IPS-20b (cell line): ENCODE results near the gene KCNQ1.

Experiments used
- H3K27ac ChIP-seq: one replicate; pipeline ENCODE4 v1.5.1; 2013; ENCODE audit warnings: low read length
- H3K27me3 ChIP-seq: 2 replicates; pipeline ENCODE4 v1.6.1; 2013; ENCODE audit warnings: mild to moderate bottlenecking, low read length, inconsistent platforms; ENCODE audit not compliant: insufficient read depth
- H3K36me3 ChIP-seq: 2 replicates; pipeline ENCODE4 v1.6.1; 2013; ENCODE audit warnings: low read depth, mild to moderate bottlenecking, inconsistent platforms, low read length, moderate library complexity; ENCODE audit not compliant: insufficient read depth
- H3K4me1 ChIP-seq: 2 replicates; pipeline ENCODE4 v1.6.1; 2013; ENCODE audit warnings: mild to moderate bottlenecking, control low read depth, inconsistent platforms, low read length, moderate library complexity; ENCODE audit not compliant: insufficient read depth
- H3K4me3 ChIP-seq: 2 replicates; pipeline ENCODE4 v1.5.1; 2013; ENCODE audit warnings: mild to moderate bottlenecking, low read length, inconsistent platforms
- H3K9ac ChIP-seq: 2 replicates; pipeline ENCODE4 v1.6.1; 2013; ENCODE audit warnings: low read depth, mild to moderate bottlenecking, inconsistent platforms, low read length, moderate library complexity
- H3K9me3 ChIP-seq: 2 replicates; pipeline ENCODE4 v1.6.1; 2013; ENCODE audit warnings: mild to moderate bottlenecking, low read depth, low read length, inconsistent platforms; ENCODE audit not compliant: insufficient read depth

KCNQ1 gene

GRCh38 chr11:2709429-2709828, 264.6 kb downstream of the KCNQ1 start:
- H3K9me3 ChIP-seq = peaks cover 14% of the 10 kb centered on the region
- peaks cover 98% of the 10 kb centered on the region for H3K27me3 ChIP-seq
- H3K27ac ChIP-seq = no peak overlapping the region
- no peak overlapping the region for H3K9ac ChIP-seq
- no peak overlapping the region for H3K4me3 ChIP-seq
- no peaks in the 10 kb centered on the region for H3K36me3 ChIP-seq
- no peaks in the 10 kb centered on the region; the same call in 1 of the 2 replicates for H3K4me1 ChIP-seq

- H3K4me3 ChIP-seq = no peak overlapping the region
- no peak overlapping the region for H3K9ac ChIP-seq
- H3K27me3 ChIP-seq = peaks cover 98% of the 10 kb centered on the region
- no peaks in the 10 kb centered on the region for H3K36me3 ChIP-seq
- H3K4me1 ChIP-seq = no peaks in the 10 kb centered on the region; the same call in 1 of the 2 replicates
- peaks cover 14% of the 10 kb centered on the region for H3K9me3 ChIP-seq
- H3K27ac ChIP-seq = no peak overlapping the region
These were observed 266.4 kb downstream of the KCNQ1 start for GRCh38 chr11:2711161-2711560.

GRCh38 chr11:2713094-2713493, 268.3 kb downstream of the KCNQ1 start:
- H3K4me1 ChIP-seq = peaks cover 4% of the 10 kb centered on the region; the same call in 1 of the 2 replicates
- H3K36me3 ChIP-seq = no peaks in the 10 kb centered on the region
- H3K4me3 ChIP-seq = no peak overlapping the region
- peaks cover 98% of the 10 kb centered on the region for H3K27me3 ChIP-seq
- H3K27ac ChIP-seq = no peak overlapping the region
- no peak overlapping the region for H3K9ac ChIP-seq
- H3K9me3 ChIP-seq = peaks cover 14% of the 10 kb centered on the region

DNA sequence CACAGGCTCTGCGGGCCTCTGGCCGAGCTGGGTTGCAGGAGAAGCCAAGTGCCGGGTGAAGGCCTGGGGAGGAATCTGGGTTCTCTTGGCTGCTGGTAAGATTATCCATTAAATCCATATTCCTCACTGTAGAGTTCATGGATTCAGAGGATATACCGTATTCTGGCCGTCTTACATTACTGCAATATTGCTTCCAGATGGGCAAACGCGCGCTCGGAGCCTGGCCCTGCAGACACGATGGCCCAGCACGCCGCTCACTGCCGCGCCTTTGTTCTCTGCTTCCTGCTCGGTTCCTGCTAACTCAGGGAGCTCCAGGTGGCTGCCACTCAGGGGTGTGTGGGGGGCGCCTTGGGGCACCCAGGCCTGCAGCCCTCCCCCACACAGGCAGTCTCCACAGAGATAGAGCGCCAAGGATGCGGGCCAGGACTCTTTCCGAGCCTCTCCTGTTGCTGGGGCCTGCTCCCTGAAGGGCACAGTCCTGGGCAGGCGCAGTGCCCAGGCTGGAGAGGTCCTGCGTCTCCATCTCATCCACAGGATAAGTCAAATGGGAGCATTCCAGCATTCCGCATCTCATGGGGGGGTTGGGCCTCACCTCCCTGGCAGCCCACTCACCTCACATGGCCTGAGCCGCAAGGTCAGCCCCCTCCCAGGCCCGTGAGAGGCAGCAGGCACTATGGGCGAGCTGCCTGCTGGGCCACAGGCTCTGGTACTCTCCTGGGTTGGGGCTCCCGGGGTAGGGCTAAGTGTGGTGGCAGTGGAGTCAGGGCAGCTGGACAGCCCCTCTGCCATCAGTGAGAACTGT, 269.1 kb downstream of the KCNQ1 start:
- Histone ChIP-seq H3K36me3 (no peaks in the 10 kb centered on the region), H3K27ac (no peak overlapping the region), H3K27me3 (peaks cover 98% of the 10 kb centered on the region), H3K4me3 (no peak overlapping the region), H3K4me1 (peaks cover 11% of the 10 kb centered on the region), H3K9me3 (peaks cover 14% of the 10 kb centered on the region), H3K9ac (no peak overlapping the region)

DNA sequence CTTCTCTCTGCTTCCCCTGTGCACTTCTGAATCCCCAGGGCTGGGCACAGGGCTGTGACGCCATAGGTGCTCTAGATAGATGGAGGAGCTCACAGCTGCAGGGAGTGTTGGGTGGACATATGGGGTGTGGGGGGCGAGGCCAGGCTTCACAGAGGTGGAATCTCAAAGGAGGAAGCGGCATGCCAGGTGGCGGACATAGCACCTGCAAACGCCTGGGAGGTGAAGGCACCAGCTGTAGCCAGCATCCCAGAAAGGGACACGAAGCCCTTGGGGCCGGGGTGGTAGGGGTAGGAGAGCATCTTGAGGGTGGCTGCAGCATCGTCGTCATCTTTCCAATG, 269.6 kb downstream of the KCNQ1 start:
- Histone ChIP-seq H3K4me1 (peaks cover 15% of the 10 kb centered on the region), H3K9ac (no peak overlapping the region), H3K9me3 (peaks cover 14% of the 10 kb centered on the region), H3K4me3 (no peak overlapping the region), H3K27ac (no peak overlapping the region), H3K36me3 (no peaks in the 10 kb centered on the region), H3K27me3 (peaks cover 99% of the 10 kb centered on the region)

- Histone ChIP-seq H3K27ac (no peak overlapping the region), H3K27me3 (peaks cover 99% of the 10 kb centered on the region), H3K36me3 (no peaks in the 10 kb centered on the region), H3K9me3 (peaks cover 14% of the 10 kb centered on the region), H3K4me1 (peaks cover 17% of the 10 kb centered on the region), H3K9ac (no peak overlapping the region), H3K4me3 (no peak overlapping the region)
These were observed 270.1 kb downstream of the KCNQ1 start for GRCh38 chr11:2714871-2715270.

- H3K4me1 ChIP-seq = peaks cover 21% of the 10 kb centered on the region
- H3K9ac ChIP-seq = no peak overlapping the region
- peaks cover 100% of the 10 kb centered on the region for H3K27me3 ChIP-seq
- H3K27ac ChIP-seq = no peak overlapping the region
- no peak overlapping the region for H3K4me3 ChIP-seq
- H3K36me3 ChIP-seq = no peaks in the 10 kb centered on the region
- H3K9me3 ChIP-seq = peaks cover 6% of the 10 kb centered on the region
These were observed 271.0 kb downstream of the KCNQ1 start for GRCh38 chr11:2715716-2716350.

DNA sequence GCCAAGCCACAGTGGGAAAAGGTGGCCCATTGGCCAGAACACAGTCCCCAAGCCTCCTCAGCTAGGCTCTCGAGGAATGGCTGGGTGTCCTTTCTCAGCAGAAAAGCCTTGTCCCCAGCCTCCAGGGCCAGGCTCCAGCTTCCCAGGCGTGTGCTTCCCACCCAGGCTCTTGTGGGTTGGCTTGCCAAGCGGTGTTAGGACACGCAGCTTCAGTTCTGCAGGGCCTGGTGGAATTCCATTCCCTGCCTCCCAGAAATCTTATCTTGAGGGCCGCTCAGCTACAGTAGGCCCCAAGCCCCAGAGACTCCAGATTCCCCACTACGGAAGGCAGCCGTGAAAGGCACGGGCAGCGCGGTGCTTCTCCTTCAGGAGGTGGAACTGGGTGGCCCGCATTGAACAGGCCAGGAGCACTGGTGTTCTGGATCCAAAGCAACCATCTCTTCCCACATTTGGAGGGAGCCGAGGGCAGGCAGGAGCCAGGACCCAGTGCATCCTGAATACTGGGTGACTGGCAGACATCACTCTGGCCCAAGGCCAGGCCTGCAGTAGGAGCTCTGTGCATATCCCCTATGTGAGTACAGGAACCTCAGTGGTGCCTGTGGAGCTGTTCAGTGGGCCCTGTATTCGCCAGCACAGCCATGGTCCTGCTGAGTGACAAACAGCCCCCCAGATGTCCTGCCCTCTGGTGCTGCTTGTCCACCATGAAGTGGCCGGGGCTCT, 271.7 kb downstream of the KCNQ1 start:
- no peak overlapping the region for H3K27ac ChIP-seq
- H3K4me3 ChIP-seq = no peak overlapping the region
- no peaks in the 10 kb centered on the region for H3K9me3 ChIP-seq
- no peaks in the 10 kb centered on the region for H3K36me3 ChIP-seq
- H3K9ac ChIP-seq = no peak overlapping the region
- H3K27me3 ChIP-seq = peaks cover 100% of the 10 kb centered on the region
- peaks cover 28% of the 10 kb centered on the region for H3K4me1 ChIP-seq

- Histone ChIP-seq H3K36me3 (no peaks in the 10 kb centered on the region), H3K9ac (no peak overlapping the region), H3K27ac (no peak overlapping the region), H3K4me1 (peaks cover 30% of the 10 kb centered on the region), H3K9me3 (no peaks in the 10 kb centered on the region), H3K4me3 (no peak overlapping the region), H3K27me3 (peaks cover 100% of the 10 kb centered on the region)
These were observed 272.9 kb downstream of the KCNQ1 start for GRCh38 chr11:2717561-2718325.

DNA sequence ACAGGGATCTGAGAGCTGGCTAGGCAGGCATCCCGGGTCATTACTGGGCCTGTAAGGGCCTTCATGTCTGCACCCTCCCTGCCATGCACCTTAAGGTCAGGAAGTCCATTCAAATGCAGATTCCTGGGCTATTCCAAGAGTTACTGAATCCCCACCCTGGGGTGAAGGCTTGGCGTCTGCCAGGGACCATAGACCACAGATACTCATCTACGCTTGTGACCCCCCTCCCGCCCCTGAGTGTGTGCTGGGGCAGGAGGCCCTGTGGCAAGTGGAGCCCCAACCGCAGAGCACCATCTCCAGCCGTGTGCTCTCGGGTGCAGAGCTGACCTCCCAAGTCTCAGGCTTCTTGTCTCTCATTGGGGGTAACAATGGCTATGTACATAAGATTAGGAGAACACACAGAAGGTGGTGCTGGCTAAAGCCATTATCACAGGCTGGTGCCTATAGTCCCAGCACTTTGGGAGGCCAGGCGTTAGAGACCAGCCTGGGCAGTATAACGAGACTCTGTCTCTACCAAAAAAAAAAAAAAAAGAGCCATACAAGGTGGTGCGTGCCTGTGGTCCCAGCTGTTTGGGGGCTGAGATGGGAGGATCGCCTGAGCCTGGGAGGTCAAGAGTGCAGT, 274.1 kb downstream of the KCNQ1 start:
- H3K36me3 ChIP-seq = no peaks in the 10 kb centered on the region
- H3K27me3 ChIP-seq = peaks cover 100% of the 10 kb centered on the region
- no peaks in the 10 kb centered on the region for H3K9me3 ChIP-seq
- H3K27ac ChIP-seq = no peak overlapping the region
- H3K4me3 ChIP-seq = no peak overlapping the region
- no peak overlapping the region for H3K9ac ChIP-seq
- peaks cover 30% of the 10 kb centered on the region for H3K4me1 ChIP-seq
